GM21619 (cell line): ENCODE data around the gene MAP1LC3B2.
"Not testable (repeated sequence)": the region's sequence is repeated elsewhere in the genome, so short reads cannot be mapped to it uniquely, and the experiment has no call there.

ENCODE experiments used
- ATAC-seq: cut with Tn5 transposase; IDR thresholded peaks from one replicate; pipeline ENCODE4 v1.9.1; 2021; ENCODE audit not compliant: unreplicated experiment

Gene MAP1LC3B2

GRCh38 chr12:116556964-116557698 lies 2.0 kb upstream of the MAP1LC3B2 start:
- ATAC-seq, result no peak

- no peak for ATAC-seq
Observed at GRCh38 chr12:116558280-116559161, 660 bp upstream of the MAP1LC3B2 start.

GRCh38 chr12:116561181-116561821 lies 2.1 kb downstream of the MAP1LC3B2 start:
- ATAC-seq, result no peak

GRCh38 chr12:116562090-116562489 lies 2.9 kb downstream of the MAP1LC3B2 start:
- no peak for ATAC-seq

- ATAC-seq, result no peak
Observed at GRCh38 chr12:116563262-116563661, 4.1 kb downstream of the MAP1LC3B2 start.

- ATAC-seq, result no peak
Observed at GRCh38 chr12:116564080-116564479, 4.9 kb downstream of the MAP1LC3B2 start.

- not testable (repeated sequence) for ATAC-seq
Observed at GRCh38 chr12:116565221-116565620, 6.0 kb downstream of the MAP1LC3B2 start.

- ATAC-seq, result no peak
Observed at GRCh38 chr12:116565963-116566362, 6.8 kb downstream of the MAP1LC3B2 start.

- no peak for ATAC-seq
Observed at GRCh38 chr12:116568203-116568602, 9.0 kb downstream of the MAP1LC3B2 start.

GRCh38 chr12:116571089-116571488 lies 11.9 kb downstream of the MAP1LC3B2 start:
- no peak for ATAC-seq

GRCh38 chr12:116573776-116574175 lies 14.6 kb downstream of the MAP1LC3B2 start:
- no peak for ATAC-seq

GRCh38 chr12:116575754-116576153 lies 16.6 kb downstream of the MAP1LC3B2 start:
- ATAC-seq, result not testable (repeated sequence)

GRCh38 chr12:116577154-116577561 lies 18.0 kb downstream of the MAP1LC3B2 start:
- ATAC-seq, result no peak

- ATAC-seq, result no peak
Observed at GRCh38 chr12:116578051-116578450, 18.9 kb downstream of the MAP1LC3B2 start.

- no peak for ATAC-seq
Observed at GRCh38 chr12:116582610-116583009, 23.4 kb downstream of the MAP1LC3B2 start.

GRCh38 chr12:116583129-116583694 lies 24.0 kb downstream of the MAP1LC3B2 start:
- no peak for ATAC-seq

- no peak for ATAC-seq
Observed at GRCh38 chr12:116587270-116587669, 28.1 kb downstream of the MAP1LC3B2 start.

- no peak for ATAC-seq
Observed at GRCh38 chr12:116588390-116589028, 29.3 kb downstream of the MAP1LC3B2 start.

GRCh38 chr12:116589581-116589980 lies 30.4 kb downstream of the MAP1LC3B2 start:
- ATAC-seq, result no peak

- no peak for ATAC-seq
Observed at GRCh38 chr12:116590561-116590960, 31.4 kb downstream of the MAP1LC3B2 start.
